Trophoblast cell (in vitro differentiated cells and primary cell): ENCODE measurements around the gene LRP1.

Experiments
- DNase-seq, 2 donors: peaks; one replicate each; pipeline ENCODE4 v3.0.0-alpha.2; 2016
- H2AFZ ChIP-seq: 2 replicates; pipeline ENCODE4 v1.6.1; 2013; ENCODE audit warnings: low read length, moderate library complexity, mild to moderate bottlenecking; ENCODE audit not compliant: insufficient read depth, poor library complexity
- H2AK5ac ChIP-seq: 2 replicates; pipeline ENCODE4 v1.6.1; 2013; ENCODE audit warnings: mild to moderate bottlenecking, low read length
- H2BK120ac ChIP-seq: 2 replicates; pipeline ENCODE4 v1.6.1; 2013; ENCODE audit warnings: low read length, mild to moderate bottlenecking, moderate library complexity; ENCODE audit not compliant: insufficient read depth, poor library complexity
- H2BK12ac ChIP-seq: 2 replicates; pipeline ENCODE4 v1.6.1; 2013; ENCODE audit warnings: mild to moderate bottlenecking, low read length, moderate library complexity
- H2BK5ac ChIP-seq: 2 replicates; pipeline ENCODE4 v1.6.1; 2013; ENCODE audit warnings: low read length, low read depth, moderate library complexity, mild to moderate bottlenecking; ENCODE audit not compliant: poor library complexity
- H3K14ac ChIP-seq: 2 replicates; pipeline ENCODE4 v1.6.1; 2013; ENCODE audit warnings: mild to moderate bottlenecking, low read length
- H3K18ac ChIP-seq: 2 replicates; pipeline ENCODE4 v1.6.1; 2013; ENCODE audit warnings: mild to moderate bottlenecking, low read length
- H3K23ac ChIP-seq: 2 replicates; pipeline ENCODE4 v1.6.1; 2013; ENCODE audit warnings: low read length
- H3K27ac ChIP-seq: 2 replicates; pipeline ENCODE4 v1.5.1; 2013; ENCODE audit warnings: low read depth, mild to moderate bottlenecking, inconsistent platforms, low read length, moderate library complexity
- H3K27me3 ChIP-seq: 2 replicates; pipeline ENCODE4 v1.6.1; 2013; ENCODE audit warnings: inconsistent platforms, mild to moderate bottlenecking, low read length, moderate library complexity; ENCODE audit not compliant: insufficient read depth
- H3K36me3 ChIP-seq, 2 experiments: 1 replicate in 1 of 2; 2 replicates in 1 of 2; pipeline ENCODE4 v1.6.1; 2013; ENCODE audit warnings: low read length in 2 of 2, mild to moderate bottlenecking in 2 of 2, moderate library complexity in 1 of 2; ENCODE audit not compliant: insufficient read depth in 2 of 2, control insufficient read depth in 1 of 2
- H3K4ac ChIP-seq: 2 replicates; pipeline ENCODE4 v1.6.1; 2013; ENCODE audit warnings: low read depth, mild to moderate bottlenecking, low read length, moderate library complexity
- H3K4me1 ChIP-seq, 2 experiments: 1 replicate in 1 of 2; 2 replicates in 1 of 2; pipeline ENCODE4 v1.6.1; 2013; ENCODE audit warnings: low read length in 2 of 2, mild to moderate bottlenecking in 2 of 2, moderate library complexity in 1 of 2; ENCODE audit not compliant: insufficient read depth in 2 of 2, control insufficient read depth in 1 of 2
- H3K4me2 ChIP-seq: 2 replicates; pipeline ENCODE4 v1.6.1; 2013; ENCODE audit warnings: inconsistent platforms, mild to moderate bottlenecking, low read length, moderate library complexity
- H3K4me3 ChIP-seq: 2 replicates; pipeline ENCODE4 v1.5.1; 2013; ENCODE audit warnings: mild to moderate bottlenecking, low read depth, low read length, inconsistent platforms
- H3K79me1 ChIP-seq: one replicate; pipeline ENCODE4 v1.6.1; 2013; ENCODE audit warnings: low read length
- H3K79me2 ChIP-seq: 2 replicates; pipeline ENCODE4 v1.6.1; 2013; ENCODE audit warnings: low read length, mild to moderate bottlenecking; ENCODE audit not compliant: control insufficient read depth, insufficient read depth, poor library complexity
- H3K9ac ChIP-seq: 2 replicates; pipeline ENCODE4 v1.6.1; 2013; ENCODE audit warnings: mild to moderate bottlenecking, low read length
- H3K9me3 ChIP-seq: 2 replicates; pipeline ENCODE4 v1.6.1; 2013; ENCODE audit warnings: low read depth, mild to moderate bottlenecking, control low read depth, inconsistent platforms, low read length; ENCODE audit not compliant: insufficient read depth
- H4K12ac ChIP-seq: 2 replicates; pipeline ENCODE4 v1.6.1; 2013; ENCODE audit warnings: low read depth, mild to moderate bottlenecking, low read length, moderate library complexity
- H4K8ac ChIP-seq: 2 replicates; pipeline ENCODE4 v1.6.1; 2013; ENCODE audit warnings: low read depth, mild to moderate bottlenecking, low read length, moderate library complexity
- H4K91ac ChIP-seq: one replicate; pipeline ENCODE4 v1.6.1; 2013; ENCODE audit warnings: low read depth, mild to moderate bottlenecking, low read length, moderate library complexity
- WGBS: extraction: QIAGEN DNeasy Blood & Tissue Kit; methylation state at CpG from one replicate; pipeline ENCODE4 v1.1.7; 2013; ENCODE audit warnings: missing lambda C conversion rate; ENCODE audit not compliant: insufficient read length, insufficient coverage; ENCODE audit errors: extremely low coverage; 5-methylcytosine and 5-hydroxymethylcytosine counted together

LRP1 gene

GRCh38 chr12:57093415-57094207 is 34.7 kb upstream of the LRP1 start:
- peak overlapping the region; percentile 32 for H2BK12ac ChIP-seq
- no peak overlapping the region for H3K23ac ChIP-seq
- H4K91ac ChIP-seq, result peak overlapping the region; percentile 84
- H3K4ac ChIP-seq, result peak overlapping the region; percentile 42
- H3K27me3 ChIP-seq, result no peaks in the 10 kb centered on the region
- peak overlapping the region; percentile 43 for H3K14ac ChIP-seq
- peak overlapping the region; percentile 35 for H2BK5ac ChIP-seq
- peak overlapping the region; percentile 34 for H4K8ac ChIP-seq
- peak overlapping the region; percentile 23 for H3K4me2 ChIP-seq
- H3K4me3 ChIP-seq, result no peak overlapping the region
- H3K79me1 ChIP-seq, result peaks cover 16% of the 10 kb centered on the region
- H3K36me3 ChIP-seq, result peaks cover 58 to 67% of the 10 kb centered on the region in 2 experiments
- H2AFZ ChIP-seq, result no peak overlapping the region
- H3K27ac ChIP-seq, result peak overlapping the region; percentile 71
- DNase-seq, result peak in 1 of 2 donors; percentile 49
- H3K9me3 ChIP-seq, result peaks cover 2% of the 10 kb centered on the region
- peak overlapping the region; percentile 48 for H3K18ac ChIP-seq
- WGBS, result no CpG with 5 or more reads among the region's 24 CpGs
- peaks cover 14% of the 10 kb centered on the region for H3K79me2 ChIP-seq
- H3K4me1 ChIP-seq, result peaks cover 18 to 22% of the 10 kb centered on the region in 2 experiments
- H3K9ac ChIP-seq, result no peak overlapping the region
- H4K12ac ChIP-seq, result peak overlapping the region; percentile 56
- H2BK120ac ChIP-seq, result peak overlapping the region; percentile 57
- peak overlapping the region; percentile 84 for H2AK5ac ChIP-seq

DNA sequence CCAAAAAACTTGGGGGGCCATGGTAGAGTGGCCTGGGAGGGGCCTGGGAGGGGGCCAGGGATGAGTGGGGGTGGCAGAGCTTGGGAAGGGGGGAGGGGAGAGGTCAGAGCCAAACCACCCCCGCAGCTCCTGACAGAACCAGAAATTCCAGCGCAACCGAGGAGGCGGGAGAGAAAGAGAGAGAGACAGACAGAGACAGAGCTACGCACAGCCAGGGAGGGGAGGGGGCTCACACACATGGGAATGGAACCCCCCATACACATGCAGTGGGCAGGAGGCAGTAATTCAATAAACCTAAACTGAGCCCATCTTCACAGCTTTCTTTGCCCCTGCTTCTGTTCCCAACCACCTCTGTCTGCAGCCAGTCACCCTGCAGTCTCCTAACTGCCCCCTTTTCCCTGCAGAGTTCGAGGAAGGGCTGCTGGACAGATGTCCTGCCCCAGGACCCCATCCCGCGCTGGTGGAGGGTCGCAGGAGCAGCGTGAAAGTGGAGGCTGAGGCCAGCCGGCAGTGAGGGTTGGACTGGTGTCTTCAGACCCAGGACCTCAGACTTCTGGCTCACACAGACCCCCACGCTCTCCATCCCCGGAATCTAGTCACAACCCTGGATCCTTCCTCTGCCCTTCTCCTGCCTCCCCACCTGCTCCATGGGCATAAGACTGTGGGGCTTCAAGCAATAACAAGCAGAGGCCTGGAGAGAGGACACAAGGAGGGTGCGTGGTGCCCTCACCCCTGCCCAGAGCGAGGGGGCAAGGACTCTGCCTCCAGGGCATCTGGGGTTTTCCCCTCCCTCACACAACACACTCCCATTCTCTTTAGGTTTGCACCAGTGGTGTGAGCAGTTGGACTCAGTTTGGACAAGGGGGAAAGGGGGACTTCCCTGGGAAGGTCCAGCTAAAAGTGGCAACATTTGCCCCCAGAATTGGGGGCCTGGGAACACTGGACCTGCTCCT is 33.8 kb upstream of the LRP1 start:
- no peak for DNase-seq
- H3K79me1 ChIP-seq, result peaks cover 11% of the 10 kb centered on the region
- WGBS, result no CpG with 5 or more reads among the region's 15 CpGs

GRCh38 chr12:57095440-57095839 is 32.8 kb upstream of the LRP1 start:
- no peak overlapping the region for H3K14ac ChIP-seq
- H4K91ac ChIP-seq, result no peak overlapping the region
- peaks cover 7% of the 10 kb centered on the region for H3K79me2 ChIP-seq
- H2BK120ac ChIP-seq, result no peak overlapping the region
- H3K9ac ChIP-seq, result no peak overlapping the region
- H3K23ac ChIP-seq, result no peak overlapping the region
- no peaks in the 10 kb centered on the region for H3K27me3 ChIP-seq
- no peak overlapping the region for H2AK5ac ChIP-seq
- H3K18ac ChIP-seq, result no peak overlapping the region
- no peak overlapping the region for H2BK5ac ChIP-seq
- H4K8ac ChIP-seq, result no peak overlapping the region
- H3K27ac ChIP-seq, result no peak overlapping the region
- H3K4me1 ChIP-seq, result peaks cover 18 to 21% of the 10 kb centered on the region in 2 experiments
- no peak overlapping the region for H2BK12ac ChIP-seq
- H3K79me1 ChIP-seq, result peaks cover 8% of the 10 kb centered on the region
- H4K12ac ChIP-seq, result no peak overlapping the region
- no CpG with 5 or more reads among the region's 3 CpGs for WGBS
- no peak for DNase-seq
- H3K4me2 ChIP-seq, result no peak overlapping the region
- peaks cover 73 to 83% of the 10 kb centered on the region in 2 experiments for H3K36me3 ChIP-seq
- no peak overlapping the region for H2AFZ ChIP-seq
- no peak overlapping the region for H3K4me3 ChIP-seq
- peaks cover 2% of the 10 kb centered on the region for H3K9me3 ChIP-seq
- no peak overlapping the region for H3K4ac ChIP-seq

More for the DNA sequence above, 33.8 kb upstream of the LRP1 start:
- Histone ChIP-seq H3K18ac (peak overlapping the region; percentile 69), H3K4ac (no peak overlapping the region), H2BK120ac (peak overlapping the region; percentile 44), H3K4me3 (no peak overlapping the region), H4K12ac (peak overlapping the region; percentile 22), H3K23ac (no peak overlapping the region), H2BK5ac (peak overlapping the region; percentile 18), H3K27ac (peak overlapping the region; percentile 60), H4K91ac (peak overlapping the region; percentile 64), H3K79me2 (peaks cover 10% of the 10 kb centered on the region), H2AFZ (no peak overlapping the region), H2BK12ac (peak overlapping the region; percentile 17), H3K9me3 (peaks cover 2% of the 10 kb centered on the region), H3K4me2 (peak overlapping the region; percentile 45), H3K36me3 (peaks cover 67 to 75% of the 10 kb centered on the region in 2 experiments), H3K14ac (peak overlapping the region; percentile 62), H3K4me1 (peaks cover 18 to 22% of the 10 kb centered on the region in 2 experiments), H3K27me3 (no peaks in the 10 kb centered on the region), H3K9ac (no peak overlapping the region), H4K8ac (peak overlapping the region; percentile 37), H2AK5ac (peak overlapping the region; percentile 35)

DNA sequence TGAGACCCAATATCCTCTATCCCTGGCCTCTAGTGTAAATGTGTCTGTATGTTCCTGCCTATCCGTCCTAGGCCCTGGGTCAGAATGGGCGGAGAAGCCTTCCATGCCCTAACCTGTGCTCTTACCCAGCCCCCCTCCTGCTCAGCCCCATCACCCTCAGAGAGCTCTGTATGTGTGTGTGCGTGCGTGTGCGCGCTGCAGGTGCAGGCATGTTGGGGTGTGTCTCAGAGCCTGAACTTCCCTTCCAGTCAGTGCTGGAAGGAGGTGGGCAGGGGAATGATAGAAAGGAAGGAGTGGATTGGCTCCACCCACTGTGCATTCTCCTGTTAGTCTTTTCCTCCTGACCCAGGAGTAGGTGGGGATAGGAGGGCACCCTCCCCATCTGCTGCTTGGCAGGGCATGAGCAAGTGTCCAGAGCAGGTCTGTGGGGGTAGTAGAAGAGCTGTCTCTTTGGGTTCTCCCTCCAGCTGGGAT is 32.1 kb upstream of the LRP1 start:
- Histone ChIP-seq H3K4me2 (no peak overlapping the region), H3K14ac (no peak overlapping the region), H3K27ac (peak overlapping the region; percentile 5), H2BK12ac (no peak overlapping the region), H2BK120ac (no peak overlapping the region), H2BK5ac (no peak overlapping the region), H3K9ac (no peak overlapping the region), H3K23ac (no peak overlapping the region), H4K8ac (no peak overlapping the region), H3K4me1 (peaks cover 12 to 15% of the 10 kb centered on the region in 2 experiments), H3K18ac (no peak overlapping the region), H3K36me3 (peaks cover 67 to 77% of the 10 kb centered on the region in 2 experiments), H3K27me3 (no peaks in the 10 kb centered on the region), H4K12ac (no peak overlapping the region), H3K4ac (no peak overlapping the region), H3K9me3 (peaks cover 2% of the 10 kb centered on the region), H3K4me3 (no peak overlapping the region), H3K79me1 (peaks cover 8% of the 10 kb centered on the region), H4K91ac (peak overlapping the region; percentile 6), H2AFZ (no peak overlapping the region), H3K79me2 (peaks cover 1% of the 10 kb centered on the region), H2AK5ac (no peak overlapping the region)
- DNase-seq, result no peak
- no CpG with 5 or more reads among the region's 6 CpGs for WGBS
